Astrocyte (in vitro differentiated cells and primary cell): ENCODE data around the gene CPB2.

Experiments
- CTCF ChIP-seq: IDR thresholded peaks from 2 replicates; pipeline ENCODE4 v1.5.1; 2011; ENCODE audit warnings: low read depth, mild to moderate bottlenecking, inconsistent platforms, low read length, moderate library complexity; ENCODE audit not compliant: insufficient read depth
- EZH2 ChIP-seq: IDR thresholded peaks from 2 replicates; pipeline ENCODE4 v1.6.1; 2012; ENCODE audit warnings: mild to moderate bottlenecking, low read length, inconsistent platforms; ENCODE audit not compliant: insufficient read depth

- TF ChIP-seq CTCF (no peak), EZH2 (no peak)
Measured at GRCh38 chr13:46053162-46054012, 51.4 kb downstream of the CPB2 start.
